Parathyroid adenoma (tissue), 2 donors: ENCODE data around the gene APPL2.

Source experiments
- H2AFZ ChIP-seq: fragments of 300-600 bp; sonication (generic); one replicate; pipeline ENCODE4 v1.7.0; 2017; ENCODE audit warnings: antibody characterized with exemption, mild to moderate bottlenecking
- H3K27ac ChIP-seq: fragments of 300-600 bp; sonication (generic); one replicate; pipeline ENCODE4 v1.7.0; 2017
- H3K27me3 ChIP-seq: fragments of 300-600 bp; sonication (generic); one replicate; pipeline ENCODE4 v1.7.0; 2017; ENCODE audit warnings: low read length; ENCODE audit not compliant: control insufficient read depth, insufficient read depth
- H3K36me3 ChIP-seq: fragments of 300-600 bp; sonication (generic); one replicate; pipeline ENCODE4 v1.7.0; 2017; ENCODE audit warnings: low read length; ENCODE audit not compliant: control insufficient read depth, insufficient read depth
- H3K4me1 ChIP-seq: fragments of 300-600 bp; sonication (generic); one replicate; pipeline ENCODE4 v1.7.0; 2017; ENCODE audit warnings: control low read depth
- H3K4me2 ChIP-seq: fragments of 300-600 bp; sonication (generic); one replicate; pipeline ENCODE4 v1.7.0; 2017; ENCODE audit warnings: low read length
- H3K4me3 ChIP-seq: fragments of 300-600 bp; sonication (generic); one replicate; pipeline ENCODE4 v1.7.0; 2017; ENCODE audit warnings: low read depth, low read length
- H3K79me2 ChIP-seq: fragments of 300-600 bp; sonication (generic); one replicate; pipeline ENCODE4 v1.7.0; 2017; ENCODE audit warnings: control low read depth
- H3K9ac ChIP-seq: fragments of 300-600 bp; sonication (generic); one replicate; pipeline ENCODE4 v1.7.0; 2017; ENCODE audit warnings: mild to moderate bottlenecking
- H3K9me3 ChIP-seq: fragments of 300-600 bp; sonication (generic); one replicate; pipeline ENCODE4 v1.7.0; 2017; ENCODE audit warnings: low read length; ENCODE audit not compliant: control insufficient read depth
- CTCF ChIP-seq: fragments of 300-600 bp; sonication (generic); IDR thresholded peaks from one replicate; pipeline ENCODE4 v1.7.0; 2017; ENCODE audit warnings: antibody characterized with exemption, mild to moderate bottlenecking
- donor health status: primary hyperparathyroidism.

APPL2 gene

GRCh38 chr12:105231396-105231795 is 4.6 kb downstream of the APPL2 start:
- Histone ChIP-seq H3K27ac (no peak overlapping the region), H3K4me1 (peaks cover 8% of the 10 kb centered on the region), H3K27me3 (no peaks in the 10 kb centered on the region), H3K9me3 (no peaks in the 10 kb centered on the region), H3K4me2 (no peak overlapping the region), H3K36me3 (no peaks in the 10 kb centered on the region), H3K9ac (no peak overlapping the region), H3K4me3 (no peak overlapping the region), H2AFZ (no peak overlapping the region), H3K79me2 (peaks cover 32% of the 10 kb centered on the region)
- TF ChIP-seq CTCF: no peak

GRCh38 chr12:105229371-105229770 is 6.6 kb downstream of the APPL2 start:
- Histone ChIP-seq H3K4me2 (no peak overlapping the region), H3K9ac (no peak overlapping the region), H3K4me1 (peaks cover 8% of the 10 kb centered on the region), H3K27me3 (no peaks in the 10 kb centered on the region), H3K4me3 (no peak overlapping the region), H3K9me3 (no peaks in the 10 kb centered on the region), H3K79me2 (peaks cover 35% of the 10 kb centered on the region), H3K27ac (no peak overlapping the region), H2AFZ (no peak overlapping the region), H3K36me3 (no peaks in the 10 kb centered on the region)
- TF ChIP-seq CTCF: no peak

DNA sequence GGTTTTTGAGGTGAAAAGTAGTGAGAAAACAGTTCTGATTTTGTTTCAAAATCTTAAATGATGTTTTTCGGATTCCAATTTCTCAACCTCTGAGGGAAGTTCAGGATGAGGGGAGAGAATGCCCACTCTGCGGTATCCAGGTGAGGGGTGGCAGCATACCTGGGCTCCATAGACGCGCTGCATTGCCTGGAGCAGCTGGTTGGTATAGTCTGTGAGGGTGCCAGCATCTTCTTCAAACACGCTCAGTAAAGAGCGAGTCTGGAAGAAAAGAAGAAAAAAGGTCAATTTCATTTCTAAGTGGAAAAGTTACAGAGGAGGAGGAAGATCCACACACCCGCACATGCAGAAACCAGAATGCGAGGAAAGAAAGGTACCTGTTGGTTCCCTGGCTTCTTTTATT is 7.0 kb downstream of the APPL2 start:
- Histone ChIP-seq H3K79me2 (peaks cover 38% of the 10 kb centered on the region), H3K4me2 (no peak overlapping the region), H3K36me3 (no peaks in the 10 kb centered on the region), H3K9ac (no peak overlapping the region), H2AFZ (no peak overlapping the region), H3K27ac (no peak overlapping the region), H3K4me3 (no peak overlapping the region), H3K27me3 (no peaks in the 10 kb centered on the region), H3K4me1 (peaks cover 12% of the 10 kb centered on the region), H3K9me3 (no peaks in the 10 kb centered on the region)
- TF ChIP-seq CTCF: no peak

DNA sequence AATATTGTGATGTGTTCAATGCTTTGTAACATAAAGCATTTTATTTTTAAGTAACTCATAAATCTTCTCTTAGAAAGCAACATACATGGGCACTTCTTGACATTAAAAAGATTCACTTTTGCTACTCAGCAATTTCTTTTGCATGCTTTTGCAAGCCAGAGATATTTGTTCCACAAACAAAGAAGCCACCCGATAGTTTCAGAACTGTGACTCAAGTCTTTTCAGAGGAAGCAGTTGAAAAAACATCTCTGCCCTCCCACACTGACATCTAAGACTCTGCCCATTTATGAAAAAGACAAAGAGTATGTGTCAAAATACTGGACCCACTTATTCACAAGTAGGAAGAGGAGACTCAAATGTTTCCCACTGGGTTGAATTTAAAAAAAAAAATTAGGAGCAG is 7.5 kb downstream of the APPL2 start:
- no peaks in the 10 kb centered on the region for H3K36me3 ChIP-seq
- no peak for TF ChIP-seq CTCF
- no peak overlapping the region for H3K9ac ChIP-seq
- H3K27ac ChIP-seq: no peak overlapping the region
- no peaks in the 10 kb centered on the region for H3K27me3 ChIP-seq
- H3K9me3 ChIP-seq: no peaks in the 10 kb centered on the region
- H3K4me1 ChIP-seq: peaks cover 17% of the 10 kb centered on the region
- H3K79me2 ChIP-seq: peaks cover 41% of the 10 kb centered on the region
- H3K4me2 ChIP-seq: no peak overlapping the region
- H2AFZ ChIP-seq: no peak overlapping the region
- no peak overlapping the region for H3K4me3 ChIP-seq

DNA sequence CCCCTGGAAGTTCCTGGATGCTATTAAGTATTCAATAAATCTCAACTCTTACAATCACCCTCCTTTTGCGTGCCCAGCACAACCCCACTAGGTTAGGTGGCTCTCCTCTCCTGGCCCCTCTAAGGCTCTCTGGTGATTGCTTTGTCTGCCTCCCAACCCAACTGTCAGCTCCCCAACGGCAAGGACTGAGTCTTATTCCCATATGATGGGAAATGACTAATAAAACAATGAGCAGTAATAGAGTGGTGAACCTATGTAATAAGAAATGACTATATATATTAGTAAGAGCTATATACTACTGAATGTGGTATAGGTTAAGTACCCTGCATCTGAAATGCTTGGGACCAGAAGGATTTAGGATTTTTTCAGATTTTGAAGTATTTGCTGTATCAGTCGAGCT is 8.1 kb downstream of the APPL2 start:
- no peak overlapping the region for H3K9ac ChIP-seq
- H3K27me3 ChIP-seq: no peaks in the 10 kb centered on the region
- H2AFZ ChIP-seq: no peak overlapping the region
- H3K4me1 ChIP-seq: peaks cover 20% of the 10 kb centered on the region
- no peak overlapping the region for H3K4me2 ChIP-seq
- no peak overlapping the region for H3K27ac ChIP-seq
- no peak for TF ChIP-seq CTCF
- H3K79me2 ChIP-seq: peaks cover 41% of the 10 kb centered on the region
- no peaks in the 10 kb centered on the region for H3K36me3 ChIP-seq
- H3K4me3 ChIP-seq: no peak overlapping the region
- H3K9me3 ChIP-seq: no peaks in the 10 kb centered on the region
